NK-92 (cell line): ENCODE measurements around the gene GRK6.
"Not testable (repeated sequence)": the region's sequence is repeated elsewhere in the genome, so short reads cannot be mapped to it uniquely, and the experiment has no call there.

Experiments used
- DNase-seq: peaks from one replicate; lab custom pipeline; 2025; ENCODE audit not compliant: unreplicated experiment; lab: John Stamatoyannopoulos, UW

The GRK6 gene

DNA sequence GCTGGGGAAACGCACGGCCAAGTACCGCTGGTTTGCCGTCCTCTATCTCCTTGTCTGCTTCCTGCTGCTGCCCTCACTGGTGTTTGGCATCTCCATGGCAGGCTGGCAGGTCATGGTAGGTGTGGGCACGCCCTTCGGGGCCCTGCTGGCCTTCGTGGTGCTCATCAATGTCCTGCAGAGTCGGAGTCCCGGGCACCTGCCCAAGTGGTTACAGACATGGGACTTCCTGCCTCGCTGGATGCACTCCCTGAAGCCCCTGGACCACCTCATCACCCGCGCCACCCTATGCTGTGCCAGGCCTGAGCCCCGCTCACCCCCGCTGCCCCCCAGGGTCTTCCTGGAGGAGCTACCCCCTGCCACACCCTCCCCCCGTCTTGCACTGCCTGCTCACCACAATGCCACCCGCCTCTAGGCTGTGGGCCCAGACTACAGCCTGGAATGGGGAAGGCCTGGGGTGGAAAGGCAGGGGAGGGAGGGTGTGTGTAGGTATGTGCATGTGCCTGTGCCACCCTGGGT is 28.5 kb upstream of the GRK6 start:
- DNase-seq: no peak

DNA sequence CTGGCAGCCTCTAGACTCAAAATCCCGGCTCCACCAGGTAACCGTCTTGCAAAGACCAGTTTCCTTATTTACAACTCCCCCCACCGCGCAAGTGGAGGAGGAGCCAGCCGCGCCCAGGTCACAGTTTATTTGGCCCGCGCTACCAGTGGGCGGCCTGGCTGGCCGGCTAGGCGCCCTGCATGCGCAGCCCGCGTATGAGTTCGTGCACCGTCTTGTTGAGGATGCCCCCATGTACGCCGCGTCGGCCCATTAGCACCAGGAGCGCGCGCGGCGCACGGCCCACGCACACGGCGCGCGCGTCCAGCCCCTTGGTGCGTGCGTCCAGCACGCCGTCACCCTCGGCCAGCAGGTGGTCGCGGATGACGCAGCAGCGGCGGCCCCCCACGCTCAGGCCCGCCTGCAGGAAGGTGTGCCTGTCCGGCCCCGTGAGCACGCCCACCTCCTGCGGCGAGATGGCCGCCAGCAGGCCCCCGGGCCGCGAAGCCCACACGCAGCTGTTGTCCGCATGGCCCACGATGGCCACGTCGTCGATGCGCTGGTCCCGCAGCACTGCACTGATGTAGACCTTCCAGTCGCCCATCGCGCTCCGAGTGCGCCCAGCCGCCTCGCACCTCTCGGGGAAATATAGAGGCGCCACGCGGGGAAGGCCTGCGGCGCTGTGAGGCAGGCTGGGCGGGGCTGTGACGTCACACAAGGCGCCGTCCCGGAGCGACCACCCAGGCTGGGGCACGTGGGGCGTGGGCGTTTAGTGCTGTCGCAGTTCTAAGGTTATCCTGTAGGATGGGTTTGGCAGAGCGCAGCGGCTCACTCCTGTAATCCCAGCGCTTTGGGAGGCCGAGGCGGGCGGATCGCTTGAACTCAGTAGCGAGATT is 26.2 kb upstream of the GRK6 start, which contains the start of gene PFN3:
Gene PFN3 (minus strand): TSS at position 665 of the 872 bp plus-strand sequence. CDS start 85 bp downstream, at position 580.
- DNase-seq: no peak

- DNase-seq: no peak
These were observed 24.0 kb upstream of the GRK6 start for GRCh38 chr5:177402271-177403043.

DNA sequence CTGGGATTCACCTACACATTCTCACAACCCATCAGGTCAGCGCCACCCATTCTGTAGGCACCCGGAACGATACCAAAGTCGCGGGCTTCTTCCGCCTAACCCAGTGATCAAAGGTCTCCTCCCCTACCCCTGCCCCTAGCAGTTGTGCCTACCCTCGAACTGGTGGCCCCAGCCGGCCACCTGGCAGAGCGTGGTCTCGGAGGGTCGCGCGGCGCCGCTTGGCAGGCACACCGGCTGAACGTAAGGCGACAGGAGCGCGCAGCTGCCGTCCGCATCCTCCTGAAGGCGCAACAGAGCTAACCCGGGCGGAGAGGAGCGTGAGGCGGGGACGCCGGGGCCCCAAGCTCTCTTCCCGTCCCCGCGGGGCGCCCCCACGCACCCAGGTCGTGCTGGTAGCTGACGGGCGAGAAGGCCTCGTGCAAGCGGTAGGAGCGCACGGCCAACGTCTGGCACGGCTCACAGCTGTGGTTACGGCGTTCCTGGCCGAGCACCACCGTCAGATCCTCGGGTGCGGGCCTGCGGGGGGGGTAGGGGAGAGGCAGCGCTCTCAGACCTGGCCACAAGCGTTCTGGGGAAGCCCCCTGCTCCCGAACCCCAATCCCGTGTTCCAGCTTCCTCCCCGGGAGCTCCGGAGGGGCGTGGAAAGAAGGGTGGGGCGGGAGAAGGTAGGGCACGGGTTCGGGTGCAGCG is 23.2 kb upstream of the GRK6 start:
- no peak for DNase-seq

- DNase-seq: no peak
These were observed 22.5 kb upstream of the GRK6 start for GRCh38 chr5:177403792-177404640.

DNA sequence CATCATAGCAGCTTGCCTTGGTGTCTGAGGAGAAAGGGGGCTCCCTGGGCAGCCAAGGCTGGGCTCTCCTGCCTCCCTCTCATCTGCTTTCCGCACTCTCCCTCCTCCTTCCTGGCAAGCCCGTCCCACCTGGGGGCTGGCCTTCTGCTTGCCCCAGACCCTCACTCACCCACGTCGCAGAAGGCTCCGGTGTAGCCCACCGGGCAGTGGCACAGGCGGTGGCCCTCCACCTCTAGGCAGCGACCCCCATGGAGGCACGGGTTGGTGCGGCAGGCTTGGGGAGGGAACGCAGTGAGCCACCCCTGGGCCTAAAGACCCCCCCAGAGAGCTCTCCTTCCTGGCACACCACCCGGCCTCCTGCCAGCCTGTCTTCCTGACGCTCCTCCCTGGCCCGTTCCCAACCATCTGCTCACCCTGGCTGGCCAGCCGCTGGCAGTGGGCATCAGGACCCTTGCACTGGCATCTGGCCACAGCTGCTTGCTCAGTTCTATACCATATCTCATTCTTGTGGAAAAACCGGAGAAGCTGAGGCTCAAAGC is 21.8 kb upstream of the GRK6 start:
- no peak for DNase-seq

DNA sequence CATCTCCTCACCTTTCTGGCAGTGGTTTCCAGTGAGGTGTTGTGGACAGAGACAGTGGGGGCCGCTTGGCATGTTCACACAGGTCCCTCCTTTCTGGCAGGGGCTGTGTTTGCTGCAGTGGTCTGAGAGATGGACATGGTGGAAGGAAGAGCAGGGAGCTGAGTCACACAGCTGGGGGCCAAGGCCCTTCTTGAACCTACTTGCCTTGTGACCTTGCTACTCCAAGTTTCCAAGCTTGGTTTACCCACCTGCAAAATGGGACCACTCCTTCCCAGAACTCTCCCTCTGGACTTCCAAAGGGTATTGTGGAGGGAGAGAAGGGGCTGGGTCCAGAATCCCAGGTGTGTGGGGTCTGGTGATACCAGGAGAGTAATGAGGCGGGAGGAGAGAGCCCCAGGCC is 21.2 kb upstream of the GRK6 start:
- no peak for DNase-seq

- DNase-seq: no peak
These were observed 20.7 kb upstream of the GRK6 start for GRCh38 chr5:177405805-177406204.

- no peak for DNase-seq
These were observed 17.3 kb upstream of the GRK6 start, which contains the start of gene F12 for GRCh38 chr5:177409043-177409801. F12 (minus strand) TSS chr5:177409564; CDS start chr5:177409527, 37 bp downstream.

DNA sequence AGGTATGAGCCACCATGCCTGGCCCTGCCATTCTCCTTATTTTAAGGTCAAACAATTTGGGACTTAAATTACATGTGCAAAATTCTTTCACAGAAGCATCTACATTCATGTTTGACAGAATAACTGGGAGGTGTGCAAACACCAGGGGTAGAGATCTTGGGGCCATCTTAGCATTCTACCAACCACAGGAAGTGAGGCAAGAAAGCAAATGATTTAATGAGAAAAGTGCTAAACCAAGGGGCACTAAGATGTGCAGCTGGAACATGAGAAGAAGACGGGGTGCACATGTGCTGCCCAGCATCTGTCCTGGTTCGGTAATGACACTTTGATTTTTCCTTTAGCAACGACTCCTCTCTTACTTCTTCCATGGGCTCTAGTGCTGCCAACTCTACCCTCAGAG is 15.9 kb upstream of the GRK6 start:
- no peak for DNase-seq

- DNase-seq: no peak
These were observed 13.8 kb upstream of the GRK6 start for GRCh38 chr5:177412603-177413233.

GRCh38 chr5:177414481-177414880 is 12.0 kb upstream of the GRK6 start:
- no peak for DNase-seq

DNA sequence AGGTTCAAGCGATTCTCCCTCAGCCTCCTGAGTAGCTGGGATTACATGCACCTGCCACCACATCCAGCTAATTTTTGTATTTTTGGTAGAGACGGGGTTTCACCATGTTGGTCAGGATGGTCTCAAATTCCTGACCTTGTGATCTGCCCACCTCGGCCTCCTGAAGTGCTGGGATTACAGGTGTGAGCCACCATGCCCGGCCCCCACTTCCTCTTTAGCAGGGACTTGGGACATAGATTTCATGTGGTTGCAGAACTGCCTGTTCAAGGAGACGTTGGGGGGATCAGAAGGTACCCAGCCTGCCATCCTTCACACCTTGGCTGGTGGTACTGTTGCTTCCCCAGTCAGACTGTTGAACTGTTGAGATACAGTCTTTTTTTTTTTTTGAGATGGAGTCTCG is 9.4 kb upstream of the GRK6 start:
- DNase-seq: not testable (repeated sequence)

- DNase-seq: no peak
These were observed 7.4 kb upstream of the GRK6 start for GRCh38 chr5:177419046-177419445.

GRCh38 chr5:177420472-177420871 is 6.0 kb upstream of the GRK6 start:
- not testable (repeated sequence) for DNase-seq

GRCh38 chr5:177421062-177421798 is 5.2 kb upstream of the GRK6 start:
- no peak for DNase-seq

- no peak for DNase-seq
These were observed 2.8 kb upstream of the GRK6 start for GRCh38 chr5:177423671-177424070.

DNA sequence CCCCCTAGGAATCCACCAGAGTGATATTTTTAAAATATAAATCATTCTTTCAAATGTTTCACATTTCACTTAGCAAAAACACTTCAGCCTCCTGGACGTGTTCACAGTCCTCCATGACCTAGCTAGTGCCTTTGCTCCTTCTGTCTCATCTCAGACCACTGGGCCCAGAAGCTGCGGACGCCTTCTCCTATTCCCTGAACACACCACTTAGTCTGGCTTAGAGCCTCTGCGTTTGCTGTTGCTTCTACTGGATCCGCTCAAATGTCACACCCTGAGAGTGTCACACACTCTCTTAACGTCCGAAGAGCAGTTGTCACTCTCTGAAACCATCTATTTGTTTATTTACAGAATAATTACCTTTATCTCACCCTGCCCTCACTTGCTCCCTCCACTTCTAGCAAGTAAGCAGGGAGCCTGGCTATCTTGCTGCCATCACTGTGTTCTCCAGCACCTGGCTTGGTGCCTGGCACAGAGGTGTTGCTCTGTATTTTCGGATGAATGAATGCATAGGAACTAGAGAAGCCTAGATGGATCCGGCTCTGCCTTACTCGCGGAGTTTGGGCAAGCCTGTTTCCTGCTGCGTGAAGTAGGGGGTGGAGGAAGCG is 1.2 kb upstream of the GRK6 start:
- DNase-seq: no peak
